NCI-H2107 treated with DMSO at 0.1 percent for 48 hours (cell line): ENCODE measurements around the gene KRT1.

Source experiments
- DNase-seq: peaks from one replicate; lab custom pipeline; 2025; ENCODE audit not compliant: unreplicated experiment; lab: John Stamatoyannopoulos, UW

KRT1 gene

DNA sequence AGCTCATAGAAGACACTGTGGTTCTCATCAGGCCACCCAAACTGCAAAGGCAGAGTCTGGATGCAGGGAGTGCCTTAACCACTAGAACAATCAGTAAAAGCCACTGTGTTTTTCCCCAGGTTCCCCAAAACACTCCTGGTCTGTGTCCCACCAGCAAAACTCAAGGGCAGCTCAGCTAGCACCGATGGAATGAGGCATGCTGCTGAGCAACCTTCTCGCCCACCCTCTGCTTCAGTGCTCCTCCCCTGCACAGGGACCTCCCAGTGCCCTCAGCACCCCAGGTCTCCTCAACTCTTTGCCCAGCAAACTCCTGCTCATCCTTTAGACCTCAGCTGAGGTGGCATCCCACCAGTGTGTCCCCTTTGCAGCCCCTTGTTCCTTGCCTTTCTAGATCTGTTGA is 19.2 kb upstream of the KRT1 start:
- DNase-seq = no peak

DNA sequence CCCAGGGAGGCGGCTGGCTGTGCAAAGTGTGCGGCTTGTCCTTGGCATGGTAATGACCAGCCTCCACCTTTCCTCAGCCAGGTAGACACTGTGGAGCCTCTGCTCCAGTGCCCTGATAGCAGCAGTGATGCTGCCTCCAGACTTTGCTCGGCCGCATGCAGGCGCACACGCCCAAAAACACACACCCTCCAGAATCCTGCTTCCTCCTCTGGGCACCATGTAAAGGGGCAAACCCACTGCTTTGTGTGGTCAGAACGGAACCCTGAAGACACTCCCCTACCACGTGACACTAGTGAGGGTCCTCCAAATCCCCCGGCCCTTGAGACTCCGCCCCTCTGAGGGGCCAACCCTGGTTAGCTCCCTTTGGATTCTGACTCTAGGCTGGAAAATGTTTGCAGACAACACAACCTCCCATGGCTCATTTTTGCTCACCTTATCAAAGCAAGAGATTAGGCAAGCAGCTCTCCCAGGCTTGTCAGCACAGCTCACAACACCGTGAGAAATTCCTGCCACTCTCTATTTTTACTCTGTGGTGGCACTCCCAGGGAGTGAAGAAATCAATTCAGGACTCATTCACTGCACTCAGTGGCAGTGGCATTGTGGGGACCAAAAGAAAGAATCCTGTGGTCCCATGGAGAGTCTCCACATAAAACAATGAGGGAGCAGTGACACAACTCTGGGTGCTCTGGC is 18.6 kb upstream of the KRT1 start:
- DNase-seq = no peak

DNA sequence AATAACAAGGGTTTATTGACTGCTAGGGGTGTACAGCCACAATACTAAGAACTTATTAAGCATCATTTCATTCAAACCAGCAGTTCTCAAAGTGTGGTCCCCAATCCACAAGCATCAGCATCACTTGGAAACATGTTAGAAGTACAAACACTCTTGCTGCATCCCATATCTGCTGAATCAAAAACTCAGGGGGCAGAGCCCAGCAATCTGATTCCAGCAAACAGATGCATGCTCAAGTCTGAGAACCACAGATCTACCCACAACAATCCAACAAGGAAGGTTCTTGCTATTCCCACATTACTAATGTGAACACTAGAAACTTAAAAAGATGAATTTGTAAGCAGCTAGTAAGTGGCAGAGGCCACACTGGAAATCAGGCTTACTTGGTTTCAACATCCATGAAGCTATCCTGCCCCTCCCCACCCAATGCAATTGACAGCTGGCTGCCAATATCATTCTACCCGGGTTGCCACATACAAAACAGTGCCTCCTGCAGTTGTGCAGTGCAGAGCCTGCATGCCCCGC is 16.9 kb upstream of the KRT1 start:
- no peak for DNase-seq

DNA sequence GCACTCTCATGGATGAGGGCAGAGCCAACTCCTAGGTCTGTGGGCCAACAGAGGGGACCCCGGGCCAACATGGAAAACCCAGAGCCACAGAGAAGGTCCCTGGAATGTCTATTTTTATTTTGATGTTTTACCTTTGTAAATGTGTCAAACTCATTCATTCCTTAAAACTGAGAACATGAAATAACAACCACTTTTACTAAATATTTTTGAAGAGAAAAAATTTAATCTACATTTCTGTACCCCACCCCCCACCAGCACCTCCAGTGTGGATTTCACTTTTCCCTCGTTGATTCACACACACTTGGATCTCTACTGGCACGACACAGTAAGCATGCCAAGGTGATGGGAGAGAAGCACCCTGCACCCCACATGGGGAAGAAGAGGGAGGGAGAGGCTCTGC is 16.4 kb upstream of the KRT1 start:
- DNase-seq = no peak

DNA sequence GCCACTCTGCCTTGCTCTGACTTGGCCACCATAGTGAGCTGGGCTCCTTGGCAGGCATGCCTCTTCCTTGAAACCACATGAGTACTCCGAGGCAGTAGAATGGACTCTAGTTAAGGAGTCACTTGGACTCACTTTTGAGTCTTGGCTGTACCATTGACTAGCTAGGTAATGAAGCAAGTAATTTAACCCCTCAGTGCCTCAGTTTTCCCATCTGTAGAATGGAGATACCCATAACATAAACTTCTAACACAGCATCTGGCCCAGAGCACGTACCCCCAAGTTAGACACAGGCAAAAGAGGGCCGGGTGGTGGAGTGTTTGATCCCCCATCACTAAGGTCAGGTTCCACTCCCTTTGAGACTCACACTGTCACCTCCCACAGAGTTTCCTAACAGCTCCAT is 14.8 kb upstream of the KRT1 start:
- no peak for DNase-seq

DNA sequence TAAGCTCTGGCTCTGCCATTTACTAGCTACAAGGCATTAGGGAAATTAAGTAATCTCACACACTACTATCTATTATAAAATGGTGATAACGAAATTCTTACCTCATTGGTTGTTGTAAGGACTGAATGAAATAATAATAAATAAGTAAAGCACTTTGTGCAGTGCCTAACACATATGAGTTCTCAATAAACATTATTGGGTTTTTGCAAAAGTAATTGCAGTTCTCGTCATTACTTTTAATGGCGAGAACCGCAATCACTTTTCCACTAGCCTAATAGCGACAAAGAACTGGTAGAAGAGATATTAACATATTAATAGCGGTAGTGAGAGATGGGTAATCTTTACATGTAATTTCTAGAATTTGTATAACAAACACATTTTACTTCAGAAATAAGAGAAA is 13.9 kb upstream of the KRT1 start:
- DNase-seq = no peak

DNA sequence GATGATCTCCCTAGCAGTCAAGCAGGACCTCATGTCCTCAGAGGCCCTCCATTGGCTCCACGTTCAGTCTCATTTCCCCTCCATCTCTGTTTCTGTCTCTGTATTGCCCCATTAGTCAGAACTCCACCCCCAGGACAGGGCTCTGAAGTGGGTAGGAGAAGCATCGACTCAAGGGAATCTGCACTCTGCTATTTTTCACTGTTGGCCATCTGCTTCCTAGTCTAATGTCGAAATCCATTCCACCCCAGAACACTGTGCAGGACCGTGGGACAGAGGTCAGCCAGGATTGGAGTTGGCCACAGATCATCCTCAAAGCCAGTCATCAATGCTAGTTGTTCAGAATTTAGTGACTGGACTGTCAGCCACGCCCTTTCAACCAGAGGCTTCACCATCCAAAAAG is 13.1 kb upstream of the KRT1 start:
- DNase-seq = no peak

DNA sequence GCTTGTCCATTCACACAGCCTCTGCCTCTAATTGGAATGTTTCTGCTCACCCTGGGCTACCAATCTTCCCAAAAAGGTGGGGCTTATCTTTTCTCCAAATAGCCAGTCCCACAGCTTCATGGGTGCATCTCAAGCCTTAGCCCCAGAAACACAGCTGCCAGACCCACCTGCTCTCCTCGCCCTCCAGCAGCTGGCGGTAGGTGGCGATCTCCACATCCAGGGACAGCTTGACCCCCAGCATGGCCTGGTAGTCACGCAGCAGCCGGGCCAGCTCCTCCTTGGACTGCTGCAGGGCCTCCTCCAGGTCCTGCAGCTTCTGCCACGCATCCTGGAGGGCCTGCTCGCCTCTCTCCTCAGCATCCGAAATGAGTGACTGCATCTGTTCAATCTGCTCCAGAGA is 12.0 kb upstream of the KRT1 start:
- DNase-seq = no peak

DNA sequence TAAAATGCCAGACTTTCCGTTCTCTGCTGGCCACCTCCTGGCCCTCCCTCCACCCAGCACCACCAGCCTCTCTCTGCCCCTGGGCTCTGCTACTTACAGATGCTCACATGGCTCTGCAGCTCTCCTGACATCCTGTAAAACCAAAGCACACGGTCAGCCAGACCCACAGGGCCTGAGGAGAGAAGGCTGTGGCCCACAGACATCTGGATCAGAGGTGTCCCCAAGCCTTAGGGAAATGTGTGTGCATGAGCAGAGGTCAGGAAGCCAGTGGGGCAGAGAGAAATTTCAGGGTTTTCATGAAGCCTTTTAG is 11.6 kb upstream of the KRT1 start:
- DNase-seq = no peak

DNA sequence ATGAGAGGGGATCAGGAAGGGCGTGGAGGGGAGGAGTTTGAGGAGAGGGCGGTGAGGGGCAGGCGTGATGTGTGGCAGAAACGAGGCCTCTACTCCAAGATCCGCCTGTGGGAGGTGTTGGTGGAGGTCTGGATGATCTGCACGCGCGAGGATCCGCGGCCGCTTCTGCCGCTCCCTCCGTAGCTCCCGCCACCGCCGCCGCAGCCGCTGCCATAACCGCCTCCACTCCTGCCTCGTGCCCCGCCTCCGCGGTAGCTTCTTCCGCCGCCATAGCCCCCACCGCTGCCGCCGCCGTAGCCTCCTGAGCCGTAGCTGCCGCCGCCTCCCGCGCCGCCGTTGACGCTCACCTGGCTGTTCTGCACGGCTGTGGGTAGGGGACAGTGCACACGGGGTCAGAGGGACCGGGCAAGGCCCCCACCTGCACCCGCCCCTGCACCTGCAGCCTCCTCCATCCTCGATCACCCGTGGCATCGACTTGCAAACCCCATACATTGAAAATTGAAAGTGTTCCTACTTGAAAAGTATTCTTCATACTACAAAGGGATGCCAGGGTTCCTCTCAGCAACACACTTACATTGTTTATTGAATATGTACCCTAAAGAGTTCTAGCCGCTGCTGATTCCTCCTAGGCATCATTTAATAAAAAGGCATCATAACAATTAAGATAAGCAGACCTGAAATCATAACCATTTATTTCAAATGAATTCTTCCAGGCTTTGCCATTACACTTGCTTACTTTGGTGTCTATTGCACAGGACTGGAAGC is 11.1 kb upstream of the KRT1 start:
- no peak for DNase-seq

DNA sequence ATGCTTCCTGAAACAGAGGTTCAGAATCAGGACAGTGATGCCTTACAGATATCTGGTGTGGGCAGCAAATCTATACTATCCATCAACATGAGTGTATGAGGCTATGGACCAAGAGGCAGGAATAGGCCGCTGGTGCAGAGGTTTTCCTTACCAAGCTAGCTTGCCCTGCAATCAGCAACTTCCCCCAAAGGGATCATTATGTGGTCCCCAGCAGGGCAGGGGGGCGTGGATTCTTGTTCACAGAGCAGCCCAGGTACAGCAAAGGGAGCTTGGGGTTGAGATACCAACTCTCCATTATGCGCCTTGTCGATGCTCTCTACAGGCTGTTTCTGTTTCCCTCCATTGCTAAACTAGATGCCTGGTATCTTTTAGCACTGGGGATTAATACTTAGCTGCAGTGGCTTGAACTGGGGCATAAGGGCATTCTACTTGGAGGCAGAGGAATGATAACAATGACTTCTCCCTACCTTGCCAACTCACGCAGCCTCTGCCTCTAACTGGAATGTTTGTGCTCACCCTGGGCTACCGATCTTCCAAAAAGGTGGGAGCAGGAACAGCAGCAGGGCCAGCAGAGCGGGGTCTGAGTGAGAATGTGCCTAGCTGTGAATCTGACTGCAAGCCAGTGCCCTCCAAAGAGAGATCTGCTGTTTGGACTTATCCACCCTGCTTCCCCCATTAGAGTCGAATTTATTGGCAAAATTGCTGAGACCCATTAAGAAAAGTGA is 10.3 kb upstream of the KRT1 start:
- DNase-seq = no peak

DNA sequence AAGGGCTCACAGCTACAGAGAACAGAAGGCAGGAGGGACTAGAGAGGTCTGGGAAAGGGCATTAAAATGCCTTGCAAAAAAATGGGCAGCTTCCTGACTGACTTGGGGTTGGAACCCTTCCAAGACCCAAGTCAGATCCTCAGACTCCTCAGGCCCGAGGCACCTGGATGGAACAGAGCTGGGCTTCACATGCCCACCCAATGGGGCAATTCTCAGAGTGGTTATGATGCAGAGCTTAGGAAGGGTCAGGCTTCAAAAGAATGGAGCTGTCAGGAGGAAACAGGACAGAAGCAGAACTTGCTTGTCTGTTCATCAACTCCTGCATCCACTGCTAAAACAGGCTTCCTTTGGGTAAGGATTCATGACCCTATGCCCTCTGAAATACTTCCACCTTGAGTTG is 9.7 kb upstream of the KRT1 start:
- DNase-seq = no peak

DNA sequence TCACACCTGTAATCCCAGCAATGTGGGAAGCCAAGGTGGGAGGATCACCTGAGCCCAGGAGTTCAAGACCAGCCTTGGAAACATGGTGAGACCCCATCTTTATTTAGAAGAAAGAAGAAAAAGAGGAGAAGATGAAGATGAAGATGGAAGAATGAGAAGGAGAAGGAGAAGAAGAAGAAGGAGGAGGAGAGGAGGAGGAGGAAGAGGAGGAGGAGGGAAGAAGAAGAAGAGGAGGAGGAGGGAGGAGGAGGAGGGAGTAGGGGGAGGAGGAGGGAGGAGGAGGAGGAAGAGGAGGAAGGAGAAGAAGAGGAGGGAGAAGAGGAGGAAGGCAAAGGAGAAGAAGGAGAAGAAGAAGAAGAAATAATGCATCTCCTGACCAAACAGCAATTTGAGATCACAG is 9.0 kb upstream of the KRT1 start:
- no peak for DNase-seq

DNA sequence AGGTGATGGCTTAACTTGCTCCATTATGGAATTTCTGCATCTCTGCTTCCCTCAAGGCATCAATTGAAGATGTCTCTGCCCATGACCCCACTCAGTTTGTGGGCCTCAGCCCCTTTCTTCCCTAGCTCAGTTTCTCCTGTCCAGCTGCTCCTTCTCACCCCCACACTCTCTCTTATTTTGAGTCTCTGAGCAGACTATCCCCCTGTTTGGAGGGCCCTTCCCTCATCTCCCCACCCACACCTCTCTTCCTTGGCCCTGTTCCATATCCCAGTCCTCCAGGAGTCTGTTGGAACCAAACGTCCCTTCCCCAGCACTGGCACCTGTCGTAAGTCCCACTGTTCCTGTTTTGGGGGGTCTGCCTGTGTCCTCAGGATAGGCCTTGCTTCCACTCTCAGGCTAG is 8.3 kb upstream of the KRT1 start:
- DNase-seq = no peak

DNA sequence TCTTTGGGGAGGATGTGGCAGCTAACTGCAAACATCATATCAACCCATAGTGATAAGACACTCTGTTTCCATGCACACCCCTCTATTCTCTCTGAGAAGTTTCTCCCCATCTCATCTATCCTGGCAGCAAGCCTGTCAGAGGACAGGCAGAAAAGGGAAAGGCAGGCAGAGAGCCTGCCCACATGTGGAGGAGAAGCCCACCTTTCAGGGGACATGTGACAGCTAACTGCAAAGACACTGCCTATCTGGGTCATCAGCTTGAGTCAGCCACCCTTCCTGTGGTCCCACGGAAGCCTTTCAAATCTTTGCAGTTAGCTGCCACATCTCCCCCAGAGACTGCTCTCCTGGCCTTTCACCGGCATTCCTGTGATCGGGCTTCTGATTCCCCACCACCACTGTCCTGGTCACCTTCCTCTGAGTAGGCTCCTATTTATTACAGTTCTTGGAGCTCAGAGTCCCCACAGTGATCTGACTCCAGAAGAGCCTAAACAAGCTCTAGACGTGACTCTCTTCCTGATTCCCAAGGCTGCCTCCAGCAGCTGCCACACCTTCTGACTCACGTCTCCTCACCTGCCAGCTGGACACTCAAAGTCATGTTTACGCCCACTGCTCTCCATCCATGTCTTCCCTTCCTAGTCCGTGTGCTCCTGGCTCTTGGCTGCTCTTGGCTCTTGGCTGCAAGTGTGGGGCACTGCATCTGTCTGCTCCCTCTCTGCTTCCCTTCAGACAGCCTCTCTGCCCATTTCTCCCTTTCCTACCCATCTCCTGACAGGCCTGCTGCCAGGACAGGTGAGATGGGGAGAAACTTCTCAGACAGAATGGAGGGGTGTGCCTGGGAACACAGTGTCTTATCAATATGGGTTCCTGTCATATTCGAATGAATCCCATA is 7.5 kb upstream of the KRT1 start:
- DNase-seq = peak; percentile 17

DNA sequence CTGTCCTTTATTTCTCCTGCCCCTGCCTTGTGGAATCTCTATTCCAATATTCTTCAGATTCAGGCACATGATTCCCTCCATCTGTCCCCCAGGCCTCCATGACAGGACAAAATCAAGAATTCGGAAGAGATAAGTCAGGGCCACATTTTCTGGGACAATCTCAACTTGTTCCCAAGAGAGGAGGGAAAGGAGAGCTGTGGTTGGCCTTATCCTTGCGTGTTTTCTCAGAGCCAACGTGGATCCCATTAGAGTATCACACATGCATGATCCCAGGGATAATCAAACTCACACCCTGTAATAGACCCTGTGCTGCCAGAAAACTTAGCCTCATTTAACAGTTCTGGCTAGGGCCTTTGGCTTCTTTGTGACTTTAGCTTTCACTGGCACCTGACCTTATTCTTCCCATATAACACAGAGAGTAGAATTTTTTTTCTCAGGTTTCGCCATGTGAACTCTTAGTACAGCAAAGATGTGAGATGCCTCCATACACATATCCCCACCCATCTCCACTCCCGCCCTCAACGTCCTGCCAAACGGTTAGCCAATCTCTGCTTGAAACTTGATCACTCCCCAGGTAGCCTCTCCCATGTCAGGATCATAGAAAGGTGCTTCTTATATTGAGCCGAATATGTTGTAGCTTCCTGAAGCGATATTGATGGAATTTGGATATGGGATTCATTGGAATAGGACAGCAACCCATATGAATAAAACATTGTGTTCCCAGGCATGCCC is 6.7 kb upstream of the KRT1 start:
- peak; percentile 30 for DNase-seq

DNA sequence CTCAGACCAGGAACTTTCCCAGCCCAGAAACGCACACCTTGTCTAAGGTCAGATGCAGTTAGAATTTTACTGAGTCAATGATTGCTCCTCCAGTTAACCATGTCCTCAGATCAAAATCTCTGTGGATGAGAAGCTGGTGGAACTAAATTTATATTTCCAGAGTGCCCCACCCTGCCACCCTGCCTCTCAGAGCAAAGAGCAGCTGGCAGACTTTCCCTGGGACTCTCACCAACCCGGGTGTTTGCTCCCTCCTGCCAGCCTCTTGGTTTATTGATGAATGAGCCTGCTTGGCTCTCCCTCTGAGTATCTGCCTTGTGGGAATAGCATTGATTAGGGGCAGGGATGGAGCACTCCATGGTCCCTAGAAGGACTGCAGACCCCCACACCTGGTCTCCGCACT is 5.9 kb upstream of the KRT1 start:
- no peak for DNase-seq

DNA sequence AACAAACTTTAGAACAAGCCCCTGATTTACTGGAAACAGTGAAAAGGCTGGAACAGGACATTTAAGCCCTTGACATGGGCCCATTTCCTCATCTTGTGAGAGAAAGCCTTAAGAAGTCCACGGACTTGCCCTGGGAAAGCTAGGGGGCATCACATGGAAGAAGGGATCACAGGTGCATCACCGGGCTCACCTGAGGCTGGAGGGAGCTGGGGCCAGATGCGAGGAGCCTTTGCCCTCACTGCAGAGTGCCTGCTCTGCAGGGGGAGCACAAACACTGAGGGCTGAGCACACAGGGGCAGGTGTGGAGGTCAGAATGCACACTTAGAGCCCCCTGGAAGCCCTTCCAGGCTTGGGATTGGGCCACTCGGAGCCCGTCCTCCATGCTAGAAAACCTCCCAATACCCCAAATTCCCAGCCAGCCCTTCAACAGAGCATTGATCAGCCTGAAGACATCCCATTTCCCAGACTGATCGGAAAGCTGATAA is 5.2 kb upstream of the KRT1 start:
- no peak for DNase-seq

DNA sequence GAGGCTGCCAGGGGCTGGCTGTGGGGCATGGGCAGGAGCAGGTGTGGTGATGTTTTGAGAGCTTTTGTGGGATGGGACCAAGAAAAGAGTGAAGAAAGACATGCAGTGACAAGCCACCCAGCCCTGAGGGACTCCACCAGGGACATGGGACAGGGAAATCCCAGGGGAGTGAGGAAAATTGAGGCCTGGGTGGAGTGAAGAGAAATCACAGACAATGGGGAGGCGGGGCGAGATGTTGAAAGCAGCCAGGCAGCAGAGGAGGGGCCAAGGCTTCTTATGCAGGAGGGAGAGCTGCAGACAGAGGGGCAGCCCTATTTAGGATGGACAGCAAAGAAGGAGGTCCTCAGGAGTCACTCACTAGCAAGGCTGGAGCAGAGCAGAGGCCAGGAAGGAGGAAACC is 4.2 kb upstream of the KRT1 start:
- DNase-seq = peak; percentile 17

DNA sequence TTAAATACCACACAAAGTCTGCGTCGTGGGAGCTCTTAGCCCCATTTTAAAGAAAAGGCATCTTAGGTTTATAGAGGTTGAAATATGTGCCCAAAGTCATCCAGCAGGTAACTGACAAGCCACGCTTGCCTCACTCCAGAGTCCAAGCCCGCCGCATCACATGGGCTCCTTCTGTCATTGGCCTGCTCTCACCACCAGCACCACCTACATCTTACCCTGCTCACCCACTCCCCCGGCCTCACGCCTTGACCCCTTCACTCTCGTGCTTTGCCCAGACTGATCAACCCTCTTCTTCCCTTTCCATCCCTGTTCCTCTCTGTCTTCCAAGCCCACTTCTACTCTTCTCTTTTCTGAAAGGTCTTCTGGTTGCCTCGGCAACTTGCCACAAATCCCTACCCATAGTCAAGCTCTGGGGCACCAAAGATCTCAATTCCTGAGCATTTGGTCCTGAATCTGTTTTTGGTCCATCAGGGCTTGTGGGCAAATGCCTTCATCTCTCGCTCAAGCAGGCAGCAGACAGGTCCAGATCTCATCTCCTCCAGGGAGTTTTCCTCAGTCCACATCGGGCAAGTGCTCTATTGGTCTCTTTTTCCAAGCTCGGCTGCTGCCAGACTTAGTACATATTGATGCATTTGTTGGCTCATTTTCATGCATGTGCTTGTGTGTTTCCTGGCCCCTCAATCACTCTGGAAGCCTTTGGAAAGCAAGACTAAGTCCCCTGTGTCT is 3.5 kb upstream of the KRT1 start:
- no peak for DNase-seq
